ENCODE data around the gene PGBD2. TPM values are rescaled to one million over a fixed set of nuclear protein-coding genes. Genes with fewer than 3 reads are reported as not detected.

The PGBD2 gene
- total and polyA plus RNA-seq, 2 of the 13 experiments (the other 11 are each of a cell fraction or from before 2014, with no cell fraction given) = 6.0 to 7.4 TPM

DNA sequence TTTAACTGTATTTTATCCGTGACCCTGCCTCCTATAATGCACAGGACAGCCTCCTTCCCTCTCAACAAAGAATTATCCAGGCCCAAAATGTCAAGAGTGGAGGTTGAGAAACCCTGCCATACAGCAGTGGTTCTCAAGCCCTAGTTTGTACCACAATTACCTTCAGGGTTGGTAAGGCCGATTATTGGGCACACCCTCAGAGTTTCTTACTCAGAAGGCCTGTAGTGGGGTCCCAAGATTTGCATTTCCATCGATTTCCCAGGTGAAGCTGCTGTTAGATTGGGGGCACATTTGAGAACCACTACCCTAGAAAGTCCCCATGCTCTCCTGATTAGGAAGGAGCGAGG, 400 bp upstream of the PGBD2 start (continued):
- TF ChIP-seq, protein P1, sequence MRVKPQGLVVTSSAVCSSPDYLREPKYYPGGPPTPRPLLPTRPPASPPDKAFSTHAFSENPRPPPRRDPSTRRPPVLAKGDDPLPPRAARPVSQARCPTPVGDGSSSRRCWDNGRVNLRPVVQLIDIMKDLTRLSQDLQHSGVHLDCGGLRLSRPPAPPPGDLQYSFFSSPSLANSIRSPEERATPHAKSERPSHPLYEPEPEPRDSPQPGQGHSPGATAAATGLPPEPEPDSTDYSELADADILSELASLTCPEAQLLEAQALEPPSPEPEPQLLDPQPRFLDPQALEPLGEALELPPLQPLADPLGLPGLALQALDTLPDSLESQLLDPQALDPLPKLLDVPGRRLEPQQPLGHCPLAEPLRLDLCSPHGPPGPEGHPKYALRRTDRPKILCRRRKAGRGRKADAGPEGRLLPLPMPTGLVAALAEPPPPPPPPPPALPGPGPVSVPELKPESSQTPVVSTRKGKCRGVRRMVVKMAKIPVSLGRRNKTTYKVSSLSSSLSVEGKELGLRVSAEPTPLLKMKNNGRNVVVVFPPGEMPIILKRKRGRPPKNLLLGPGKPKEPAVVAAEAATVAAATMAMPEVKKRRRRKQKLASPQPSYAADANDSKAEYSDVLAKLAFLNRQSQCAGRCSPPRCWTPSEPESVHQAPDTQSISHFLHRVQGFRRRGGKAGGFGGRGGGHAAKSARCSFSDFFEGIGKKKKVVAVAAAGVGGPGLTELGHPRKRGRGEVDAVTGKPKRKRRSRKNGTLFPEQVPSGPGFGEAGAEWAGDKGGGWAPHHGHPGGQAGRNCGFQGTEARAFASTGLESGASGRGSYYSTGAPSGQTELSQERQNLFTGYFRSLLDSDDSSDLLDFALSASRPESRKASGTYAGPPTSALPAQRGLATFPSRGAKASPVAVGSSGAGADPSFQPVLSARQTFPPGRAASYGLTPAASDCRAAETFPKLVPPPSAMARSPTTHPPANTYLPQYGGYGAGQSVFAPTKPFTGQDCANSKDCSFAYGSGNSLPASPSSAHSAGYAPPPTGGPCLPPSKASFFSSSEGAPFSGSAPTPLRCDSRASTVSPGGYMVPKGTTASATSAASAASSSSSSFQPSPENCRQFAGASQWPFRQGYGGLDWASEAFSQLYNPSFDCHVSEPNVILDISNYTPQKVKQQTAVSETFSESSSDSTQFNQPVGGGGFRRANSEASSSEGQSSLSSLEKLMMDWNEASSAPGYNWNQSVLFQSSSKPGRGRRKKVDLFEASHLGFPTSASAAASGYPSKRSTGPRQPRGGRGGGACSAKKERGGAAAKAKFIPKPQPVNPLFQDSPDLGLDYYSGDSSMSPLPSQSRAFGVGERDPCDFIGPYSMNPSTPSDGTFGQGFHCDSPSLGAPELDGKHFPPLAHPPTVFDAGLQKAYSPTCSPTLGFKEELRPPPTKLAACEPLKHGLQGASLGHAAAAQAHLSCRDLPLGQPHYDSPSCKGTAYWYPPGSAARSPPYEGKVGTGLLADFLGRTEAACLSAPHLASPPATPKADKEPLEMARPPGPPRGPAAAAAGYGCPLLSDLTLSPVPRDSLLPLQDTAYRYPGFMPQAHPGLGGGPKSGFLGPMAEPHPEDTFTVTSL (CRISPR knock-in tag; IDR thresholded peaks at IDR 0.05; ENCODE audit: borderline replicate concordance) = 0 out of 2 replicates have a peak, but pooled peaks have one; percentile 18
- TF ChIP-seq MYNN (CRISPR knock-in tag; IDR thresholded peaks at IDR 0.05; ENCODE audit: low read depth) (no peak), ZBTB21 (CRISPR knock-in tag; IDR thresholded peaks at IDR 0.05) (no peak), MTF2 (CRISPR knock-in tag; IDR thresholded peaks at IDR 0.05; ENCODE audit: borderline replicate concordance) (0 out of 2 replicates have a peak, but pooled peaks have one; percentile 37), HOXD1 (CRISPR knock-in tag; IDR thresholded peaks at IDR 0.05) (0 out of 2 replicates have a peak, but pooled peaks have one; percentile 3), ZNF562 (CRISPR knock-in tag; IDR thresholded peaks at IDR 0.05; ENCODE audit: borderline replicate concordance) (no peak), NCOA1 (CRISPR knock-in tag; IDR thresholded peaks at IDR 0.05) (peak; percentile 88; the same call in 1 of the 2 replicates), ZNF282 (IDR thresholded peaks at IDR 0.05; ENCODE audit: partially characterized antibody) (no peak), SIX4 (CRISPR knock-in tag; IDR thresholded peaks at IDR 0.05) (no peak), NPAS2 (CRISPR knock-in tag; IDR thresholded peaks at IDR 0.05; ENCODE audit: borderline replicate concordance) (no peak), EHMT2 (IDR thresholded peaks at IDR 0.05; ENCODE audit: borderline replicate concordance, low read depth, low read length) (0 out of 2 replicates have a peak, but pooled peaks have one; percentile 47), RAD21 (CRISPR knock-in tag; IDR thresholded peaks at IDR 0.05) (no peak), MXD4 (CRISPR knock-in tag; IDR thresholded peaks at IDR 0.05) (no peak), ZNF207 (IDR thresholded peaks at IDR 0.05; ENCODE audit: borderline replicate concordance) (no peak), SIN3A (IDR thresholded peaks at IDR 0.05; ENCODE audit: borderline replicate concordance, low read depth, low read length) (no peak), SETDB1 (CRISPR knock-in tag; IDR thresholded peaks at IDR 0.05; ENCODE audit: borderline replicate concordance) (no peak)
- TF ChIP-seq, protein P2, sequence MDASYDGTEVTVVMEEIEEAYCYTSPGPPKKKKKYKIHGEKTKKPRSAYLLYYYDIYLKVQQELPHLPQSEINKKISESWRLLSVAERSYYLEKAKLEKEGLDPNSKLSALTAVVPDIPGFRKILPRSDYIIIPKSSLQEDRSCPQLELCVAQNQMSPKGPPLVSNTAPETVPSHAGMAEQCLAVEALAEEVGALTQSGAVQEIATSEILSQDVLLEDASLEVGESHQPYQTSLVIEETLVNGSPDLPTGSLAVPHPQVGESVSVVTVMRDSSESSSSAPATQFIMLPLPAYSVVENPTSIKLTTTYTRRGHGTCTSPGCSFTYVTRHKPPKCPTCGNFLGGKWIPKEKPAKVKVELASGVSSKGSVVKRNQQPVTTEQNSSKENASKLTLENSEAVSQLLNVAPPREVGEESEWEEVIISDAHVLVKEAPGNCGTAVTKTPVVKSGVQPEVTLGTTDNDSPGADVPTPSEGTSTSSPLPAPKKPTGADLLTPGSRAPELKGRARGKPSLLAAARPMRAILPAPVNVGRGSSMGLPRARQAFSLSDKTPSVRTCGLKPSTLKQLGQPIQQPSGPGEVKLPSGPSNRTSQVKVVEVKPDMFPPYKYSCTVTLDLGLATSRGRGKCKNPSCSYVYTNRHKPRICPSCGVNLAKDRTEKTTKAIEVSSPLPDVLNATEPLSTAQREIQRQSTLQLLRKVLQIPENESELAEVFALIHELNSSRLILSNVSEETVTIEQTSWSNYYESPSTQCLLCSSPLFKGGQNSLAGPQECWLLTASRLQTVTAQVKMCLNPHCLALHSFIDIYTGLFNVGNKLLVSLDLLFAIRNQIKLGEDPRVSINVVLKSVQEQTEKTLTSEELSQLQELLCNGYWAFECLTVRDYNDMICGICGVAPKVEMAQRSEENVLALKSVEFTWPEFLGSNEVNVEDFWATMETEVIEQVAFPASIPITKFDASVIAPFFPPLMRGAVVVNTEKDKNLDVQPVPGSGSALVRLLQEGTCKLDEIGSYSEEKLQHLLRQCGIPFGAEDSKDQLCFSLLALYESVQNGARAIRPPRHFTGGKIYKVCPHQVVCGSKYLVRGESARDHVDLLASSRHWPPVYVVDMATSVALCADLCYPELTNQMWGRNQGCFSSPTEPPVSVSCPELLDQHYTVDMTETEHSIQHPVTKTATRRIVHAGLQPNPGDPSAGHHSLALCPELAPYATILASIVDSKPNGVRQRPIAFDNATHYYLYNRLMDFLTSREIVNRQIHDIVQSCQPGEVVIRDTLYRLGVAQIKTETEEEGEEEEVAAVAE (CRISPR knock-in tag; IDR thresholded peaks at IDR 0.05; ENCODE audit: borderline replicate concordance) = no peak; the same call in 1 of the 2 replicates

All from HepG2 (cell line).